GM21619 (cell line): ENCODE results near the gene TRA2A.
"Not testable (repeated sequence)": the region's sequence is repeated elsewhere in the genome, so short reads cannot be mapped to it uniquely, and the experiment has no call there.

Experiments
- ATAC-seq: cut with Tn5 transposase; IDR thresholded peaks from one replicate; pipeline ENCODE4 v1.9.1; 2021; ENCODE audit not compliant: unreplicated experiment

Gene TRA2A

DNA sequence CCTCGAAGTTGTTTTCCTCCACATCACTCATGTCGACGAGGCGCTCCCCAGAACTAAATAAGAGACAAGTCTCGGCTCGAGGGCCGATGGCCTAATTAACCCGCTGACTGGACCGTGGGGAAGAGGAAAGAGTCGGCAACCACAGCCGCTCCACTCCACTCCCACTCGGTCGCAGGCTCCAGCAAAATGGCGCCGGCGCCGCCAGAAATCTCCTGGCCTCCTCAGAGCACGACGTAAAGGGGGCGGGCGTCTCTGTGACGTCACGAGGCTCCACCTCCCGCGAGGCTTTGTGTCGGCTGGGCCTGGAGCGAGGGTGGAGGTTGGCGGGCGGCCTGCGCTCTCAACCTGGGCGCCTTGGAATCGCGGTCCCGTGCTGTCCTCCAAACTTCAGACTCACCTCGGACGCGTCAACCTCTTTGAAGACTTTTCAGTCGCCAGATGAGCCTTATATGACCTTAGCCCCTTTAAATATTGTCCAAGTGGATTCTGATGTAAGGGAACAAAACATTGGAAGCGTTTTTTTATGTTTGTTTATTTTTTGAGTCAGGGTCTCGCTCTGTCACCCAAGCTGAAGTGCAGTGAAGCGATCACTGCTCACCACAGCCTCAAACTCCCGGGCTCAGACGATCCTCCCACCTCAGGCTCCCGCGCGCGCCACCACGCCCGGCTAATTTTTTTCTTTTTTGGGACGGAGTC lies at the start of gene TRA2A:
Gene TRA2A, minus strand, starts transcription at position 188 of the 696 bp plus-strand sequence. Its CDS starts 157 bp downstream, at position 31.
- ATAC-seq: peak; percentile 91

DNA sequence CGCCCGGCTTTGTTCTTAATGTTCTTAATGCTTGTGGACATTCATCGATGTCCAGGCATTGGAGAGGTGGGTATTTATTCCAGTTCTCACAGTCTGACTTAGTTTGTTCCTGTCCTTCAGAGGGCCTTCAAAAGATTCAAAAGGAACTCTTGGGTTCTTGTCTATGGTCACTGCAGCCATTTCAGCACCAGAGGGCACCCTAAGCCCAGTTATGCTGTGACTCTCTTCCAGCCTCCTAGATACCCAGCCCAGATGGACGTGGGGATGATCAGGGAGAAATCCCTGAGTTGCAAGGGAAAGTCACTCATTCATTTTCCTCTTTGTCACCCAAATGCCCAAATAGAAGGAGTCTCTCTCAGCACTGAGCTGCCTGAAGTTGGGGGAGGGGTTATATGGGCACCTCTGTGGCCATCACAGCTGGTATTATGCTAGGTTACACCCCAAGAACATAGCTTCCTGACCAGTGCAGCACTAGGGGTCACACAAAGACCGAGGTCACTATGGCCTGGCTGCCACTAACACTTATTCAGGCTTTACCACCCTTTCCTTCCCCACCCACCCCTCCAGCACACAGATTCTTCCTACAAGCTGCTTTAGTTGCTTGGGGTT lies 38.9 kb upstream of the TRA2A start:
- ATAC-seq: peak; percentile 80

DNA sequence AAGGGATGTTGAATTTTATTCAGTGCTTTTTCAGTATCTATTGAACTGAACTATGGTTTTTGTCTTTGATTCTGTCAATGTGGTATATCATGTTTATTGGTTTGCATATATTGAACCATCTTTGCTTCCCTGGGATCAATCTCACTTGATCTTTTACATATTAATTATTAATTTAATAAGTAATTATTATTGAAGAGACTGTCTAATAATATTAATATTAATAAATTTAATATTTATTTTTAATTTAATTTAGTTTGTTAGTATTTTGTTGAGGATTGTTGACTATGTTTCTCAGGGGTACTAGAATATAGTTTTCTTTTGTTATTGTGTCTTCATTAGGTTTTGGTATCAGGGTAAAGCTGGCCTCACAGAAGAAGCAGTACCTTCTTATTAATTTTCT lies 26.5 kb upstream of the TRA2A start:
- ATAC-seq: no peak

DNA sequence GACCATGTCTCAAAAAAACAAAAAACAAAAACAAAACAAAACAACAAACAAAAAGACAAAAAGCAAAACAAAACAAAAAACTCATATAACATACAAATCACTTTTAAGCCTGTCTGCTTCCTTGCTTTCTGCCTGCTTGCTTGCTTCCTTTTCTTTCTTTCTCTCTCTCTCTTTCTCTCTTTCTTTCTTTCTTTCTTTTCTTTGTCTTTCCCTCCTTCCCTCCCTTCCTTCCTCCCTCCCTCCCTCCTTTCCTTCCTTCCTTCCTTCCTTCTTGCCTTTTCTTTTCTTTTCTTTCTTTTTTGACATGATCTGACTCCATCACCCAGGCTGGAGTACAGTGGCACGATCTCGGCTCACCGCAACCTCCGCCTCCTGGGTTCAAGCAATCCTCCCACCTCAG lies 15.9 kb upstream of the TRA2A start:
- ATAC-seq: no peak

DNA sequence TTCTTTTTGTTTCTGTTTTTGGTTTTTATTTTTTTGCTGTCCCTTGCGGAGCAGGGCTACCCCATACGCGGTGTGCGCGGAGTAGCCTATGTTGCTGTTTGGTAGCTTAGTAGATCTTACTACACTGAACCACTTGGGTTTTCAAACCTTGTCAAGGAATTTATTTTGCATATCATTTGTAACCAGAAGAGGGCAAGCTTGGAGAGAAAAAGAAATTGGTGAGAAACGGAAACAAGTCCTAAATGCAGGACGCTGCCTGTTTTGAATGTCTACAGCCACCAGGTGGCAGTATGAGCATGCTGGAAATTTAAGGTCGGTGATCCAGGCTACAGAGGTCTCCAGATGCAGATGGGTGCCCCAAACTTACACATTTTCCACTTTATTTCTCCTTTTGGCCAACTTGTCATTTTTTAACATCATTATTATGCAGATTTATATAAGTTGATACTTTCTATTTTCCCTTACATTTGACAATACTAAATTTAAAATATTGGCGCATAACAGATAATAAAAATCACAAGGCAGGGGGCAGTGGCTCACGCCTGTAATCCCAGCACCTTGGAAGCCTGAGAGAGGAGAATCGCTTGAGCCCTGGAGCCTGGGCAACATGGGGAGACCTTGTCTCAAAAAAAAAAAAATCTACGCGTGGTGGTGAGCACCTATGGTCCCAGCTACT lies 15.3 kb upstream of the TRA2A start:
- ATAC-seq: peak; percentile 66

DNA sequence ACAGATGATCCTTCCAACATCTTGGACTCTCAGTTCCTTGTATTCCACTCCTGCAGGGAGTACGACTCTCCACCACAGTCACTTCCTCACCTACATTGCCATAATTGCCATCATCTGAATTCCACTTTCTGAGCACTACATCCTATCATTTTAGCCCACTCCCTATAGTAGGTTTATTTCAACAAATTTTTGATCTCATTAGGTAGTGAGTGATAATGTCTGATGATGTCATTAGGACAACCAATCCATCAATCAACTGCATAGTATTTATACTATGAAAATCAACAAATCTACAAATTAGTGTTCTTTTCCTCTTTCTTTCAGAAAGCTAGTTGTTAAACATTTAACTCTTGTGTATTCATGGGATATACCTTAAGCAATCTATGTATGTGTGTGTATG lies 13.7 kb upstream of the TRA2A start:
- peak; percentile 10 for ATAC-seq

DNA sequence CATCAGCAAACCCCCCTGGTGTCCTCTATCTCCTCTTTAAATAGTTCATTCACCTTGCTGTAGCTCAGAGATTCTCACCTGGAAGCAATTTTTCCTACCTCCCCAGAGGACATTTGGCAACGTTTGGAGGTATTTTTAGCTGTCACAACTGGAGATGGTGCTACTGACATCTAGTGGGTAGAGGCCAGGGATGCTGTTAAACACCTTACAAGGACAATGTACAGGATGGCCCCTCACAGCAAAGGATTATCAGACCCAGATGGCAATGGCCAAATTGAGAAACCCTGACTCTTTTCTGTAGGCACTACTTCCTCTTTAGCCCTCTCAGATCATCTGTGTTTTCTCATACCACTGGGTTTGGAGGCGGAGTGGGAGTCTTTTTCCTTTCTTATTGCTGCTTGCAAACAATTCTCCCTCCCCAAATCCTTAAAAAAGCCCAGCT lies 13.2 kb upstream of the TRA2A start:
- ATAC-seq: peak; percentile 66

DNA sequence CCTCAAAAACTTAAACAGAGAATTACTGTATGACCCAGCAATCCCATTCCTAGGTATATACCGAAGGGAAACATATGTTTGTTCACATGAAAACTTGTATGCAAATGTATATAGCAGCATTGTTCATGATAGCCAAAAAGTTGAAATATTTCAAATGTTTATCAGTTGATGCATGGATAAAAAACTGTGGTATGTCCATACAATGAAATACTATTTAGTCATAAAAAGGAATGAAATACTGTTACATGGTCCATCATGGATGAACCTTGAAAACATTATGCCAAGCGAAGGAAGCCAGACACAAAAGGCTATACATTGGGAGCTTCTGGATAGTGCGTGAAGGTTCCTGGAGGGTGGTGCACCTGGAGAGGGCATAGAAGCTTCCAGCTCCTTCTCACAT lies 11.0 kb upstream of the TRA2A start:
- ATAC-seq: no peak

DNA sequence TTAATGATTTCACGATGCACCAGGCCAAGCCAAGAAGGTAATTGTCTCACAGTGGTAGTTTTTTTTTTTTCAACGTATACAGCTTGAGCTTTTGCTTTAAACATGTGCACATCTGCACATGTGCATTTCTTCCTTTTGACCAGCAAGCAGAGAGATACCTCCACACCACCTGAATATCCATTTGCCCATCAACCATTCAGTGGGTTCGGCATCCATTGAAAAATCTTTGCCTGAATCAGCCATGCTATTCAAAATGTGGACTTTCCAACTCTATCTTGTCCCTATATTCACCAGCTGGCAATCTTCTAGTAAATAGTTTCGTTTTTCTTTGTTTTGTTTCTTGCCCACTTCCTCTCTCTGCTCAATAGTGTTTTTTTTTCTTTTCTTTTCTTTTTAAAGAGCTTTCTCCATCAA lies 7.7 kb upstream of the TRA2A start:
- peak; percentile 74 for ATAC-seq

DNA sequence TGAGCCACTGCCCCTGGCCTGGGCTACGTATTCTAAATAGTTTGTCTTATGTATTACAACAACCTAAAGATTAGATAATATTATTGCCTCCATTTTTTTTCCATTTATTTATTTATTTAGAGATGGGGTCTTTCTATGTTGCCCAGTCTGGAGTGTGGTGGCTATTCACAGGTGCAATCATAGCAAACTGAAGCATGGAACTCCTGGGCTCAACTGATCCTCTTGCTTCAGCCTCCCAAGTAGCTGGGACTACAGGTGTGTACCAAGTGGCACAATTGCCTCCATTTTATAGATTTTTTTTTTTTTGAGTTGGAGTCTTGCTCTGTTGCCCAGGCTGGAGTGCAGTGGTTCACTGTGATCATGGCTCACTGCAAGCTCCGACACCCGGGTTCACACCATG lies 6.5 kb upstream of the TRA2A start:
- no peak for ATAC-seq

DNA sequence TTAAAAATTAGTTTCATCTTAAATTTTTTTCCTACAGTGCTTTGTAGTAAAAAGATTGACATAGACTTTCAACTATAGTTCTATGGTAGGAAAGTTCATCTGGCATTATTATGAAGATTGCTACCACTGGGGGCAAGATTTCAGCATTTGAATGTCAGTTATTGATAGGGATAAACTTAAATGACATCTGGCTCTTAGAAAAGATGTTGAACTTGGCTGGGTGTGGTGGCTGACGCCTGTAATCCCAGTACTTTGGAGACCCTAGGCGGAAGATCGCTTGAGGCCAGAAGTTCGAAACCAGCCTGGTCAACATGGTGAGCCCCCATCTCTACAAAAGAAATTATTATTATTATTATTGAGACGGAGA lies 1.4 kb upstream of the TRA2A start:
- ATAC-seq: no peak

DNA sequence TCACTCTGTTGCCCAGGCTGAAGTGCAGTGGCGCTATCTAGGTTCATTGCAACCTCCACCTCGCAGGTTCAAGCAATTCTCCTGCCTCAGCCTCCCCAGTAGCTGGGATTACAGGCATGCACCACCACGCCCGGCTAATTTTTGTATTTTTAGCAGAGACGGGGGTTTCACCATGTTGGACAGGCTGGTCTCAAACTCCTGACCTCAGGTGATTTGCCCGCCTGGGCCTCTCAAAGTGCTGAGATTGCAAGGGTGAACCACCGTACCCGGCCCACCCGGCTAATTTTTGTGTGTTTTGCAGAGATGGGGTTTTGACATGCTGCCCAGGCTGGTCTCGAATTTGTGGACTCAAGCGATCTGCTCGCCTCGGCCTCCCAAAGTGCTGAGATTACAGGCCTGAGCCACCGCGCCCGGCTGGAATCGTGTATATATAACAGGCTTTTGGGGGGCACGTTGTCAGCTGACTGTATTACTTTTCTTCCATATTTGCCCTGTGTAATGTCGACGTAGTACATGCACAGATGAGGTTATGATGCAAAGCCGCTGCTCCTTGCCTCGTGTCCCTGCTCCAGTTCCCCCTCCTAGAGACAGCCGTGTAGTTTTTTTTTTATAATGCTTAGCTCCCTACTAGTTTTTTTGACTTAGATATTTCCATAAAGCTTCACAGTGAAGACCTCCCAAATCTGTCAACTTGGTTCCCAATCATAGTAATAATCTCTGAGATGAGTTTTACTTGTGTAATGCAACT lies 883 bp upstream of the TRA2A start:
- no peak for ATAC-seq

DNA sequence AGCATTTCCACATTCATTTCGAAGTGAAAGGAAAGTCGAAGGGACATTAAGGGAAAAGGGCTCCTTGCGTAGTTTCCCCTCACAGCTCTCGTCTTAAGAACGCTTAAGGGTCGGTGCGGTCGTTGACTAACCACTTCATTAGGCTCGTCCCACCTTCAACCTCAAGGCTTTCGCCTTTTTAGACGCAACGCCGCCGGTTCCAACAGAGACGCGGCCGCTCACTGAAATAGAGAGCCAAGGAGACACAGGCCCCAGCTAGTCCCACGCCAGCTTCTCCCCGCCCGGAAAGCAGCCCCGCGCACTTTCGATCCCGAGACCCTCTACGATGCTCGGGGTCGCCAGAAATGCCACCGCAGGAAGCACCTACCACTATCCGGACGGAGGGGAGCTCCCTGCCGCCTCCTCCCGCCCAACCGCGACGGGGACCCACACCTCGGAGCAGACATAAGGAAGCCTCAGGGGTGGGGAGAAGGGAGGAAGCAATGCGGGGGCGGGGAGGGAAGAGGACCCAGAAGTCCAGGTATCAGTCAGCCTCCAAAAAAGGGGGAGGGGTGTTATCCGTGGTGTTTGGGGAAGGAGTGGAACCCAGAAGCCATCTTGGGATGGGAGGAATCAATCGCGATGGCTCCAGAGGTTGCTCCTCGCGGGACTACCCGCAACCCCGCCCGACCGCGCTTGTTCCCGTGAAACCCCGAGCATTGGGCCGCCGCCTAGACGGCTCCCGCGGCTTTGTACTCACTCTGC lies 559 bp downstream of the TRA2A start:
- ATAC-seq: peak; percentile 24

DNA sequence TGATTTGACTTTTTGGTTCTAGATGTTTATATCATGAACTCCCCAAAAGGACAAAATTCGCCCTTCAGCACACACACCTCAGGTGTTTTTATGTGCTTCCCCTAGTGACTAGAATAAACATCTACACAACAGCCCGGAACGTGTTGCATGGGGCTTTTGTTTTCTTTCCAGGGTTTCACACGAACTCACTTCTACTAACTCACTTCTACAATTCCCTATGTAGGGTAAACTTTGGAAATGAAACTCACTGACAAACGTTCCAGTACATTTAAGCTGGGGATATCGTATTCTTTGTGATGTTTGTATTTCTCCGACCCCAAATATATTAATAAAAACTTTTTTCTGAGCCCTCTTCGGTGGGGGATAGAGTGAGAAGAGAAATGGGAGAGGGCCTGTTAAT lies 1.4 kb downstream of the TRA2A start:
- ATAC-seq: no peak

DNA sequence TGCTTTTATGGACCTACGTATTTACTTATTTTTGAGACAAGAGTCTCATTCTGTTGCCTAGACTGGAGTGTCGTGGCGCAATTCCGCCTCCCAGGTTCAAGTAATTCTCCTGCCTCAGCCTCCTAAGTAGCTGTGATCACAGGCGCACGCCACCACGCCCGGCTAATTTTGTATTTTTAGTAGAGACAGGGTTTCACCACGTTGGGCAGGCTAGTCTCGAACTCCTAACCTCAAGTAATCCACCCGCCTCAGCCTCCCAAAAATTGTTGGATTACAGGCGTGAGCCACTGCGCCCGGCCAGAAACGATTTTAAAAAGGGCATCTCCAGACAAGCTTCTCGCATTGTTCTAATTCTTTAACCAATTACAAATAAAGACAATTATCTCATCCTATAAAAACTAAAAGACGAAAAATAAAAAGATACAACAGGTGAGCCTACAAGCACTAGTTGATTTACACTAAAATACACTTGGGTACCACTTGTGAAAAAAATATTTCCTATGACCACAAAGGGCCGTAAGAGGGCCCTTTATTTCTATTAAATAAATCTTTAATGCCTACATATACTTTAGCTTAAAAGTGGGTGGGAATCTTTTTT lies 2.4 kb downstream of the TRA2A start:
- ATAC-seq: no peak

DNA sequence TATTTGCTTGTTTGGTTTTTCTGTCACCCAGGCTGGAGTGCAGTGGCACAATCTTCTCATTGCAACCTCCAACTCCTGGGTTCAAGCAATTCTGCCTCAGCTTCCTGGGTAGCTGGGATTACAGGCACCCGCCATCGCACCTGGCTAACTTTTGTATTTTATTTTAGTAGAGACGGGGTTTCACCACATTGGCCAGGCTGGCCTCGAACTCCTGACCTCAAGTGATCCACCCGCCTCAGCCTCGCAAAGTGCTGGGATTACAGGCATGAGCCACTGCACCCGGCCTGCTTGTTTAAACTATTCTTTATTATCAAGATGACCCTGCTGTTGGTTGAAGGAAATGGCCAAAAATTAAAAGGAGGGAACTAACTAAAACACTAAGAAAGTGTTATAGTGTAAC lies 6.2 kb downstream of the TRA2A start:
- not testable (repeated sequence) for ATAC-seq

DNA sequence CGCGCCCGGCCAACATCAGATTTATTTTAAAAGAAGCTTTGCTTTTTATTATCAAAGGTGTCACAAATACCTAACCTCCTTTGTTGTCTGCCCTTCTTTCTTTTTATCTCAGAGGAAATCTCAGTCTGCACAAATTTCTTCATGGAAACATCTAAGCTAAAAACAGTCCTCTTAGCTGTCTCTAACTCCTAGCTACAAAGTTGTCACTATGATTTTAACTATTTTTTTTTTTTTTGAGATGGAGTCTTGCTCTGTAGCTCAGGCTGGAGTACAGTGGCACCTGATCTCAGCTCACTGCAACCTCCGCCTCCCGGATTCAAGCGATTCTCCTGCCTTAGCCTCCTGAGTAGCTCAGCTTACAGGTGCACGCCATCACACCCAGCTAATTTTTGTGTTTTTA lies 7.3 kb downstream of the TRA2A start:
- ATAC-seq: no peak

DNA sequence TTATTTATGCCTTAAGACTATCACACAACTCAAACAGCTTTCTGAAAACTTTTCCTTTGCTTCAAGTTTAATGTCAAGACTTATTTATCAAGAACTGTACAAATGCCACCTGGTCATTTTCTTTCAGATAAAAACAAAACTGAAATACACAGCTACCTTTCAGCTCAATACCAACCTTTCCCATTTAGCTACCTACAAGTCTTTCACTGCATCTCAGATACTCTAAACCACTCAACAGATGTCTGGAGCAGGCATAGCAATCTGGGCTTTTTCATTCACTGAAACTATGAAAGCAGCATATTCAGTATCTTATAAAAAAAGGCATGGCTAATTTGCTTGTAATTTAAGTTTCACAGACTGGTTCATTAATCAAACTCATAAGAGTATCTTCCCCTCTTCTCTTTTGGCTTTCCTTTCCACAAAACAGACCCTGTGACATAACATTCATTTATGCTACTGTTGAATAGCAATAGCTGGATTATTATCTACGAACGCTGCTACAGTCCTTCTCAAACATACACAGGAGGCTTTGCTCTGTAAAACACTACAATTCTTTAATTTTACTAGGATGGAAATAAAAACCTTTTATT lies 8.2 kb downstream of the TRA2A start:
- ATAC-seq: peak; percentile 49

DNA sequence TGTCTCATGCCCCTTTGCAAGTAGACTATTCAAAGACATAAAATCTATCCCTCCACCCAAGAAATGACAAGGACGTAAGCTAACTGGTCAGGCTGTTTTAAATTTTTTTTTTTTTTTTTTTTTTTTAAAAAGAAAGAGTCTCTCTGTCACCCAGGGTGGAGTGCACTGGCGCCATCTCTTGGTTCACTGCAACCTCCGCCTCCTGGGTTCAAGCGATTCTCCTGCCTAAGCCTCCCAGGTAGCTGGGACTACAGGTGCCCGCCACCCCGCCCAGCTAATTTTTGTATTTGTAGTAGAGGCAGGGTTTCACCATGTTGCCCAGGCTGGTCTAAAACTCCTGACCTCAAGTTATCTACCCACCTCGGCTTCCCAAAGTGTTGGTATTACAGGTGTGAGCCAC lies 11.2 kb downstream of the TRA2A start:
- no peak for ATAC-seq

DNA sequence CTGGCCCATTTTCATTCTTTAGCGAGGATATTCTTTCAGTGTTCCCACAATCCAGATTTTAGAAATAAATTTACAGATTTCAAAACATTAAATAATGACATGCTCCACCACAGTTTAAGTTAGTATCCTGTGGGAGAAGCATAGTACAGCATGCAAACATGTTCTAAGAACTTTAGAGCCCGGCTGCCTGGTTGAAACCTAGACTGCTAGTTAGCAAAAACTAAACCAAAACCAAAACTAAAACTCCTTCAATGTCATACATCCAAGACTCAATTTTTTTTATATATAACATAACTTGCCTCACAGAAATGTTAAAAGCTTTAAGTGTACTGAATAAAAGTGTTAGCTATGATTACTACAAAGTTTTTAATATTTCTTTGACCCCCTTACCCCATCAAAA lies 17.0 kb downstream of the TRA2A start:
- no peak for ATAC-seq
